HCT116 (cell line): ENCODE results near the gene FKBP6. TPM values are rescaled to one million over a fixed set of nuclear protein-coding genes. Genes with fewer than 3 reads are reported as not detected.

ENCODE experiments used
- ATAC-seq: fragments of 200-7000 bp; cut with Tn5 transposase; 2 replicates; pipeline ENCODE4 v1.9.1; 2020; ENCODE audit warnings: mild to moderate bottlenecking, moderate library complexity
- BruUV-seq: library from RNA; stranded (reverse); fragments of 400-500 nt; replicated peaks from 2 replicates; lab custom pipeline; 2021; lab: Mats Ljungman, UMichigan
- CTCF ChIA-PET: fragments of 300-600 bp; sonication (Branson Sonifier 250); formaldehyde crosslinking; loops from one replicate; lab custom pipeline; 2021; ENCODE audit warnings: antibody characterized with exemption; lab: Charles Lee
- POLR2A ChIA-PET: fragments of 300-600, 350-600 bp; sonication (Branson Sonifier 250); formaldehyde crosslinking; loops from one replicate; lab custom pipeline; 2021; ENCODE audit warnings: antibody characterized with exemption; lab: Charles Lee
- RAD21 ChIA-PET, 2 experiments: fragments of 300-600 bp; sonication (Branson Sonifier 250); formaldehyde crosslinking; loops; one replicate each; lab custom pipeline; 2023; ENCODE audit warnings: low total read pairs in 2 of 2; ENCODE audit not compliant: uncharacterized antibody in 2 of 2, unreplicated experiment in 2 of 2, low non-redundant PET in 1 of 2; lab: Charles Lee
- DNase-seq: peaks from one replicate; pipeline ENCODE4 v3.0.0-alpha.2; 2010; ENCODE audit warnings: low read depth, low spot score
- H2AFZ ChIP-seq: fragments of 200-600 bp; shearing (Covaris generic), sonication (generic); 2 replicates; pipeline ENCODE4 v1.6.1; 2017; ENCODE audit warnings: low read depth, mixed run types, mixed read lengths, antibody characterized with exemption, low read length; ENCODE audit not compliant: poor library complexity, severe bottlenecking
- H3K27ac ChIP-seq: 2 replicates; pipeline ENCODE4 v1.5.1; 2012; ENCODE audit warnings: low read depth, low read length
- H3K27me3 ChIP-seq: fragments of 200-600 bp; sonication (generic); 2 replicates; pipeline ENCODE4 v1.6.1; 2016; ENCODE audit warnings: mixed run types, low read length, mixed read lengths; ENCODE audit not compliant: insufficient read depth
- H3K36me3 ChIP-seq, 2 experiments: fragments of 200-500 bp in 1 of 2; fragments of 200-600 bp in 1 of 2; sonication (Bioruptor generic) in 1 of 2; sonication (generic) in 1 of 2; 2 replicates each; pipeline versions ENCODE4 v1.5.1 to v1.6.1; 2014 to 2016; ENCODE audit warnings: low read length in 2 of 2, inconsistent platforms in 1 of 2, mixed read lengths in 1 of 2, mixed run types in 1 of 2; ENCODE audit not compliant: insufficient read depth in 2 of 2, control insufficient read depth in 1 of 2
- H3K4me1 ChIP-seq, 2 experiments: fragments of 200-600 bp in 1 of 2; sonication (generic) in 1 of 2; 2 replicates each; pipeline versions ENCODE4 v1.5.1 to v1.6.1; 2012 to 2017; ENCODE audit warnings: low read length in 2 of 2, inconsistent platforms in 1 of 2, mild to moderate bottlenecking in 1 of 2, mixed read lengths in 1 of 2, mixed run types in 1 of 2, moderate library complexity in 1 of 2; ENCODE audit not compliant: insufficient read depth in 2 of 2, control insufficient read depth in 1 of 2
- H3K4me2 ChIP-seq: fragments of 200-600 bp; sonication (generic); 2 replicates; pipeline ENCODE4 v1.6.1; 2017; ENCODE audit warnings: mixed run types, low read length, mixed read lengths
- H3K4me3 ChIP-seq, 2 experiments: fragments of 200-600 bp in 1 of 2; sonication (generic) in 1 of 2; replicated peaks in 1 of 2; 2 replicates each; pipeline ENCODE4 v1.5.1; 2011 to 2016; ENCODE audit warnings: low read length in 2 of 2, control low read depth in 1 of 2, low read depth in 1 of 2, mild to moderate bottlenecking in 1 of 2, mixed read lengths in 1 of 2, mixed run types in 1 of 2
- H3K79me2 ChIP-seq: fragments of 200-600 bp; sonication (generic); 2 replicates; pipeline ENCODE4 v1.6.1; 2017; ENCODE audit warnings: mild to moderate bottlenecking, mixed run types, low read length, moderate library complexity, mixed read lengths; ENCODE audit not compliant: insufficient read depth
- H3K9ac ChIP-seq: fragments of 200-600 bp; sonication (generic); 2 replicates; pipeline ENCODE4 v1.6.1; 2016; ENCODE audit warnings: low read length, mixed read lengths
- H3K9me2 ChIP-seq: fragments of 200-600 bp; sonication (generic), shearing (Covaris generic); 2 replicates; pipeline ENCODE4 v1.6.1; 2017; ENCODE audit warnings: mixed run types, mild to moderate bottlenecking, moderate library complexity; ENCODE audit not compliant: insufficient read depth
- H3K9me3 ChIP-seq, 2 experiments: fragments of 200-500 bp in 1 of 2; fragments of 200-600 bp in 1 of 2; sonication (Bioruptor generic) in 1 of 2; sonication (generic) in 1 of 2; 2 replicates each; pipeline ENCODE4 v1.6.1; 2014 to 2017; ENCODE audit warnings: low read length in 2 of 2, mixed read lengths in 2 of 2, inconsistent platforms in 1 of 2, low read depth in 1 of 2, mild to moderate bottlenecking in 1 of 2, mixed run types in 1 of 2, moderate library complexity in 1 of 2; ENCODE audit not compliant: control insufficient read depth in 1 of 2, insufficient read depth in 1 of 2
- H4K20me1 ChIP-seq: fragments of 200-600 bp; sonication (generic), shearing (Covaris generic); 2 replicates; pipeline ENCODE4 v1.6.1; 2017; ENCODE audit warnings: mixed run types, mild to moderate bottlenecking, moderate library complexity; ENCODE audit not compliant: insufficient read depth
- CEBPB ChIP-seq: IDR thresholded peaks from 2 replicates; pipeline ENCODE4 v1.6.1; 2012; ENCODE audit warnings: low read depth
- EGR1 ChIP-seq: IDR thresholded peaks from 2 replicates; pipeline ENCODE4 v1.6.1; 2012; ENCODE audit warnings: low read depth
- FOSL1 ChIP-seq: IDR thresholded peaks from 2 replicates; pipeline ENCODE4 v1.6.1; 2012; ENCODE audit warnings: low read depth
- POLR2A ChIP-seq: IDR thresholded peaks from 2 replicates; pipeline ENCODE4 v1.7.0; 2011; ENCODE audit warnings: borderline replicate concordance; ENCODE audit not compliant: insufficient read depth, insufficient read length; ENCODE audit errors: extremely low read depth
- POLR2AphosphoS5 ChIP-seq: IDR thresholded peaks from 2 replicates; pipeline ENCODE4 v1.6.1; 2011; ENCODE audit warnings: mild to moderate bottlenecking, low read depth, low read length, moderate library complexity
- SIN3A ChIP-seq: IDR thresholded peaks from 2 replicates; pipeline ENCODE4 v1.6.1; 2012; ENCODE audit warnings: low read depth
- SP1 ChIP-seq: IDR thresholded peaks from 2 replicates; pipeline ENCODE4 v1.6.1; 2012; ENCODE audit warnings: low read depth
- YY1 ChIP-seq: IDR thresholded peaks from 2 replicates; pipeline ENCODE4 v1.6.1; 2011; ENCODE audit warnings: low read length, low read depth, moderate library complexity, mild to moderate bottlenecking; ENCODE audit not compliant: insufficient replicate concordance; ENCODE audit errors: extremely low read depth
- ZBTB33 ChIP-seq: IDR thresholded peaks from 2 replicates; pipeline ENCODE4 v1.6.1; 2011; ENCODE audit warnings: mild to moderate bottlenecking, low read length, moderate library complexity; ENCODE audit not compliant: insufficient replicate concordance; ENCODE audit errors: extremely low read depth
- intact Hi-C: fragments of 100-400 bp; cut with micrococcal nuclease; formaldehyde crosslinking; loops from 2 replicates; pipeline ENCODE4 v1.10.0; 2022
- total RNA-seq: library from RNA; stranded (reverse); gene quantifications from one replicate; pipeline ENCODE4 v1.2.1, GENCODE V29; 2021; ENCODE audit not compliant: unreplicated experiment

The FKBP6 gene
- total RNA-seq, 1 experiment from 2014 or later: not detected

GRCh38 chr7:73382934-73383503 lies 55.1 kb downstream of the FKBP6 start:
- POLR2A ChIA-PET: no interaction called here
- no peak for TF ChIP-seq SP1
- DNase-seq: no peak
- Histone ChIP-seq H3K9me3 (peaks cover 0 to 5% of the 10 kb centered on the region in 2 experiments; a peak in 2 of 4 replicates), H3K9ac (no peak overlapping the region), H2AFZ (no peak overlapping the region), H4K20me1 (no peaks in the 10 kb centered on the region), H3K27me3 (no peaks in the 10 kb centered on the region), H3K4me2 (no peak overlapping the region), H3K4me3 (no peak overlapping the region), H3K4me1 (no peaks in the 10 kb centered on the region), H3K9me2 (no peaks in the 10 kb centered on the region), H3K36me3 (no peaks in the 10 kb centered on the region), H3K79me2 (no peaks in the 10 kb centered on the region), H3K27ac (no peak overlapping the region)
- no TSS peak for BruUV-seq
- CTCF ChIA-PET: no interaction called here
- RAD21 ChIA-PET: interaction anchor here in 1 of 2 experiments (0.6 kb wide), 1 partner anchor 9 kb away, joined by 3 read pairs; no protein-coding TSS in a partner anchor
- intact Hi-C loops: no loop called here
- no peak for ATAC-seq

- no peak overlapping the region for H3K9ac ChIP-seq
- ChIA-PET POLR2A (no interaction called here), CTCF (no interaction called here), RAD21 (no interaction called here)
- BruUV-seq: no TSS peak
- H3K27ac ChIP-seq: no peak overlapping the region
- no peak overlapping the region for H3K4me2 ChIP-seq
- peaks cover 0 to 10% of the 10 kb centered on the region in 2 experiments; a peak in 2 of 4 replicates for H3K9me3 ChIP-seq
- ATAC-seq (no peak), DNase-seq (no peak)
- no peaks in the 10 kb centered on the region for H4K20me1 ChIP-seq
- no peak overlapping the region for H3K4me3 ChIP-seq
- H3K36me3 ChIP-seq: no peaks in the 10 kb centered on the region
- no peaks in the 10 kb centered on the region for H3K9me2 ChIP-seq
- intact Hi-C loops: no loop called here
- H3K79me2 ChIP-seq: no peaks in the 10 kb centered on the region
- no peak overlapping the region for H2AFZ ChIP-seq
- no peaks in the 10 kb centered on the region for H3K4me1 ChIP-seq
- TF ChIP-seq FOSL1 (no peak), POLR2A (no peak), YY1 (no peak), SIN3A (no peak), POLR2AphosphoS5 (no peak), CEBPB (no peak), ZBTB33 (no peak), EGR1 (no peak)
- no peaks in the 10 kb centered on the region for H3K27me3 ChIP-seq
These were observed 59.4 kb downstream of the FKBP6 start for GRCh38 chr7:73387221-73387828.
